Esophagus squamous epithelium (tissue), 5 donors: ENCODE results near the gene PCSK1. TPM values are rescaled to one million over a fixed set of nuclear protein-coding genes. Genes with fewer than 3 reads are reported as not detected.
"Not testable (repeated sequence)": the region's sequence is repeated elsewhere in the genome, so short reads cannot be mapped to it uniquely, and the experiment has no call there.

Experiments
- DNase-seq: peaks from one replicate; lab custom pipeline; 2025; lab: John Stamatoyannopoulos, UW
- H3K27ac ChIP-seq, 4 donors: fragments of 200-600 bp; sonication (generic); one replicate each; pipeline ENCODE4 v1.5.1; 2016 to 2019; ENCODE audit warnings: mild to moderate bottlenecking in 1 of 4
- H3K27me3 ChIP-seq, 4 donors: fragments of 200-600 bp; sonication (generic); 1 replicate in 3 of 4; 2 replicates in 1 of 4; pipeline versions ENCODE4 v1.5.1 to v1.6.0; 2017 to 2021; ENCODE audit warnings: antibody characterized with exemption in 1 of 4
- H3K36me3 ChIP-seq, 3 donors: fragments of 200-600 bp; sonication (generic); one replicate each; pipeline ENCODE4 v1.5.1; 2016 to 2019
- H3K4me1 ChIP-seq, 3 donors: fragments of 200-600 bp; sonication (generic); one replicate each; pipeline ENCODE4 v1.5.1; 2017 to 2019
- H3K4me3 ChIP-seq, 4 donors: fragments of 200-600 bp; sonication (generic); 1 replicate in 3 of 4; 2 replicates in 1 of 4; pipeline ENCODE4 v1.5.1; 2016 to 2019; ENCODE audit warnings: mild to moderate bottlenecking in 2 of 4, moderate library complexity in 1 of 4
- H3K9me3 ChIP-seq, 3 donors: fragments of 200-600 bp; sonication (generic); one replicate each; pipeline ENCODE4 v1.5.1; 2016 to 2019
- CTCF ChIP-seq, 6 experiments: fragments of 450-650 bp in 4 of 6; fragments of 200-600 bp in 2 of 6; sonication (generic) in 2 of 6; IDR thresholded peaks; one replicate each; pipeline ENCODE4 v1.5.1; 2016 to 2019; ENCODE audit warnings: antibody characterized with exemption in 6 of 6, mild to moderate bottlenecking in 4 of 6, moderate library complexity in 4 of 6
- POLR2A ChIP-seq, 4 donors: fragments of 450-650 bp; IDR thresholded peaks; one replicate each; pipeline ENCODE4 v1.6.1; 2017; ENCODE audit warnings: antibody characterized with exemption in 4 of 4, mild to moderate bottlenecking in 4 of 4, moderate library complexity in 3 of 4
- WGBS, 2 donors: methylation state at CpG; one replicate each; pipeline ENCODE4 v1.1.5; 2018; 5-methylcytosine and 5-hydroxymethylcytosine counted together
- intact Hi-C: fragments of 100-400 bp; cut with DNase I; formaldehyde crosslinking; loops from one replicate; pipeline ENCODE4 v1.15.0; 2022
- total RNA-seq, 4 donors: library from RNA; depleted of rRNA; stranded (reverse); fragments of >200 nt; gene quantifications; one replicate each; pipeline ENCODE4 v1.1.0, GENCODE V29; 2016
- donor health status: DM: yes; HTN: yes; CAD: no.

PCSK1 gene
- total RNA-seq, 4 donors from 2014 or later: 0.09 to 1.1 (median 0.19) TPM; not detected in 1

- Histone ChIP-seq H3K9me3 (no peaks in the 10 kb centered on the region), H3K4me3 (no peak overlapping the region), H3K4me1 (no peaks in the 10 kb centered on the region), H3K36me3 (no peaks in the 10 kb centered on the region), H3K27ac (no peak overlapping the region), H3K27me3 (no peaks in the 10 kb centered on the region)
- WGBS, 2 donors: 48 to 94% methylated on average over 1 to 2 of the region's 2 CpGs
- TF ChIP-seq POLR2A (IDR thresholded peaks at IDR 0.05) (no peak), CTCF (IDR thresholded peaks at IDR 0.05) (no peak)
- DNase-seq: no peak
- intact Hi-C loops: no loop called here
Observed at GRCh38 chr5:96377167-96377566, 55.9 kb downstream of the PCSK1 start.

- DNase-seq: no peak
- WGBS, 2 donors: 67 to 77% methylated on average over 4 to 5 of the region's 5 CpGs
- no peak for TF ChIP-seq CTCF (IDR thresholded peaks at IDR 0.05)
- TF ChIP-seq POLR2A (IDR thresholded peaks at IDR 0.05): no peak
Observed at GRCh38 chr5:96374653-96375052, 58.4 kb downstream of the PCSK1 start.

GRCh38 chr5:96373381-96373733 is 59.7 kb downstream of the PCSK1 start:
- no peaks in the 10 kb centered on the region for H3K4me1 ChIP-seq
- H3K4me3 ChIP-seq: no peak overlapping the region
- no peak for DNase-seq
- WGBS, 2 donors: 84 to 86% methylated on average over 4 of the region's 4 CpGs
- intact Hi-C loops: no loop called here
- no peak overlapping the region for H3K27ac ChIP-seq
- H3K9me3 ChIP-seq: no peaks in the 10 kb centered on the region
- H3K27me3 ChIP-seq: no peaks in the 10 kb centered on the region
- TF ChIP-seq POLR2A (IDR thresholded peaks at IDR 0.05) (no peak), CTCF (IDR thresholded peaks at IDR 0.05) (no peak)
- H3K36me3 ChIP-seq: no peaks in the 10 kb centered on the region

More at GRCh38 chr5:96374653-96375052, 58.4 kb downstream of the PCSK1 start:
- Histone ChIP-seq H3K27me3 (no peaks in the 10 kb centered on the region), H3K4me1 (no peaks in the 10 kb centered on the region), H3K27ac (no peak overlapping the region), H3K36me3 (no peaks in the 10 kb centered on the region), H3K4me3 (no peak overlapping the region), H3K9me3 (no peaks in the 10 kb centered on the region)
- intact Hi-C loops: no loop called here

GRCh38 chr5:96372726-96373380 is 60.2 kb downstream of the PCSK1 start:
- no peak for DNase-seq
- Histone ChIP-seq H3K4me1 (no peaks in the 10 kb centered on the region), H3K27ac (no peak overlapping the region), H3K27me3 (no peaks in the 10 kb centered on the region), H3K9me3 (no peaks in the 10 kb centered on the region), H3K4me3 (no peak overlapping the region), H3K36me3 (no peaks in the 10 kb centered on the region)
- WGBS, 2 donors: 69 to 91% methylated on average over 2 of the region's 2 CpGs
- TF ChIP-seq CTCF (IDR thresholded peaks at IDR 0.05) (no peak), POLR2A (IDR thresholded peaks at IDR 0.05) (no peak)
- intact Hi-C loops: no loop called here

- H3K27ac ChIP-seq: no peak overlapping the region
- H3K9me3 ChIP-seq: no peaks in the 10 kb centered on the region
- 88 to 91% methylated on average over 2 of the region's 2 CpGs for WGBS, 2 donors
- no peak for DNase-seq
- intact Hi-C loops: no loop called here
- TF ChIP-seq CTCF (IDR thresholded peaks at IDR 0.05) (no peak), POLR2A (IDR thresholded peaks at IDR 0.05) (no peak)
- no peaks in the 10 kb centered on the region for H3K4me1 ChIP-seq
- no peaks in the 10 kb centered on the region for H3K36me3 ChIP-seq
- no peaks in the 10 kb centered on the region for H3K27me3 ChIP-seq
- no peak overlapping the region for H3K4me3 ChIP-seq
Observed at GRCh38 chr5:96370976-96371375, 62.1 kb downstream of the PCSK1 start.

- H3K27ac ChIP-seq, H3K4me3 ChIP-seq, H3K9me3 ChIP-seq, H3K4me1 ChIP-seq, H3K27me3 ChIP-seq, H3K36me3 ChIP-seq, DNase-seq, intact Hi-C loops: not testable (repeated sequence)
- WGBS, 2 donors: 80% methylated on average over 2 of the region's 8 CpGs; no CpG with 5 or more reads in 1 of the 2 donors
Observed at GRCh38 chr5:96367337-96367736, 65.7 kb downstream of the PCSK1 start.
